IMR-90 (cell line): ENCODE results near the gene EML6. TPM values are rescaled to one million over a fixed set of nuclear protein-coding genes. Genes with fewer than 3 reads are reported as not detected.

ENCODE experiments used
- ATAC-seq: fragments of 200-7000 bp; cut with Tn5 transposase; 2 replicates; pipeline ENCODE4 v1.9.1; 2020; ENCODE audit warnings: low read depth, mild to moderate bottlenecking, moderate library complexity
- BruUV-seq: library from RNA; stranded (reverse); fragments of 400-500 nt; replicated peaks from 2 replicates; lab custom pipeline; 2021; lab: Mats Ljungman, UMichigan
- CTCF ChIA-PET: fragments of 300-600 bp; formaldehyde crosslinking; extraction: SDS; loops from one replicate; lab custom pipeline; 2021; ENCODE audit warnings: antibody characterized with exemption; lab: Yijun Ruan, JAX
- POLR2A ChIA-PET: fragments of 300-600 bp; sonication (Branson Sonifier 250); formaldehyde crosslinking; loops from one replicate; lab custom pipeline; 2022; ENCODE audit warnings: antibody characterized with exemption; ENCODE audit not compliant: unreplicated experiment; lab: Charles Lee
- DNase-seq: peaks from one replicate; pipeline ENCODE4 v3.0.0; 2013
- H2AFZ ChIP-seq: replicated peaks from 2 replicates; pipeline ENCODE3; 2013; ENCODE audit warnings: low read length, mild to moderate bottlenecking; ENCODE audit not compliant: poor library complexity
- H2AK5ac ChIP-seq: 2 replicates; pipeline ENCODE4 v1.6.1; 2013; ENCODE audit warnings: low read depth, low read length, inconsistent platforms
- H2AK9ac ChIP-seq: replicated peaks from 2 replicates; pipeline ENCODE3; 2013; ENCODE audit warnings: mild to moderate bottlenecking, low read depth, low read length, moderate library complexity; ENCODE audit not compliant: poor library complexity
- H2BK120ac ChIP-seq: 2 replicates; pipeline ENCODE4 v1.6.1; 2013; ENCODE audit warnings: low read depth, low read length, inconsistent platforms
- H2BK15ac ChIP-seq: 3 replicates; pipeline ENCODE4 v1.6.1; 2013; ENCODE audit warnings: low read depth, low read length, inconsistent platforms
- H2BK20ac ChIP-seq: 2 replicates; pipeline ENCODE4 v1.6.1; 2013; ENCODE audit warnings: low read depth, mild to moderate bottlenecking, inconsistent platforms, low read length, moderate library complexity
- H2BK5ac ChIP-seq: 2 replicates; pipeline ENCODE4 v1.6.1; 2013; ENCODE audit warnings: mild to moderate bottlenecking, low read depth, low read length, inconsistent platforms; ENCODE audit not compliant: poor library complexity, severe bottlenecking
- H3K14ac ChIP-seq: replicated peaks from 2 replicates; pipeline ENCODE4 v1.6.1; 2013; ENCODE audit warnings: low read depth, low read length, inconsistent platforms
- H3K18ac ChIP-seq: 2 replicates; pipeline ENCODE4 v1.6.1; 2013; ENCODE audit warnings: low read depth, low read length, control low read depth
- H3K23ac ChIP-seq: 2 replicates; pipeline ENCODE4 v1.6.1; 2013; ENCODE audit warnings: low read depth, low read length, inconsistent platforms
- H3K27ac ChIP-seq: 2 replicates; pipeline ENCODE4 v1.5.1; 2013; ENCODE audit warnings: mild to moderate bottlenecking, control low read depth, low read length; ENCODE audit not compliant: insufficient read depth
- H3K27me3 ChIP-seq: 2 replicates; pipeline ENCODE4 v1.6.1; 2013; ENCODE audit warnings: low read length; ENCODE audit not compliant: control insufficient read depth, insufficient read depth
- H3K36me3 ChIP-seq: 2 replicates; pipeline ENCODE4 v1.6.1; 2013; ENCODE audit warnings: low read length, mixed read lengths; ENCODE audit not compliant: control insufficient read depth, insufficient read depth
- H3K4ac ChIP-seq: 2 replicates; pipeline ENCODE4 v1.6.1; 2013; ENCODE audit warnings: low read depth, low read length, inconsistent platforms
- H3K4me1 ChIP-seq: 2 replicates; pipeline ENCODE4 v1.6.1; 2013; ENCODE audit warnings: low read length, mixed read lengths; ENCODE audit not compliant: control insufficient read depth, insufficient read depth
- H3K4me2 ChIP-seq: 2 replicates; pipeline ENCODE4 v1.6.1; 2013; ENCODE audit warnings: low read depth, mild to moderate bottlenecking, control low read depth, low read length, moderate library complexity
- H3K4me3 ChIP-seq: 2 replicates; pipeline ENCODE4 v1.5.1; 2013; ENCODE audit warnings: low read depth, mild to moderate bottlenecking, control low read depth, low read length, moderate library complexity; ENCODE audit not compliant: insufficient read depth
- H3K56ac ChIP-seq: 2 replicates; pipeline ENCODE4 v1.6.1; 2013; ENCODE audit warnings: low read length, inconsistent platforms; ENCODE audit not compliant: insufficient read depth; ENCODE audit errors: extremely low read depth
- H3K79me1 ChIP-seq, 2 experiments: 2 replicates each; pipeline ENCODE4 v1.6.1; 2013; ENCODE audit warnings: low read length in 2 of 2, inconsistent platforms in 1 of 2, low read depth in 1 of 2
- H3K9ac ChIP-seq: 2 replicates; pipeline ENCODE4 v1.6.1; 2013; ENCODE audit warnings: low read depth, low read length, control low read depth
- H3K9me1 ChIP-seq: 2 replicates; pipeline ENCODE4 v1.6.1; 2013; ENCODE audit warnings: low read length, inconsistent platforms; ENCODE audit not compliant: insufficient read depth
- H3K9me3 ChIP-seq: 2 replicates; pipeline ENCODE4 v1.6.1; 2013; ENCODE audit warnings: low read length; ENCODE audit not compliant: control insufficient read depth, insufficient read depth
- H4K20me1 ChIP-seq: 2 replicates; pipeline ENCODE4 v1.6.1; 2013; ENCODE audit warnings: low read length, inconsistent platforms; ENCODE audit not compliant: insufficient read depth
- H4K5ac ChIP-seq: 2 replicates; pipeline ENCODE4 v1.6.1; 2013; ENCODE audit warnings: mild to moderate bottlenecking, low read depth, low read length, control low read depth
- H4K8ac ChIP-seq, 2 experiments: 2 replicates each; pipeline ENCODE4 v1.6.1; 2013; ENCODE audit warnings: low read depth in 2 of 2, low read length in 2 of 2, control low read depth in 1 of 2, inconsistent platforms in 1 of 2
- H4K91ac ChIP-seq: 2 replicates; pipeline ENCODE4 v1.6.1; 2013; ENCODE audit warnings: low read depth, low read length, inconsistent platforms; ENCODE audit not compliant: insufficient read depth
- CHD1 ChIP-seq: IDR thresholded peaks from 2 replicates; pipeline ENCODE4 v1.6.1; 2012; ENCODE audit warnings: low read depth, low read length, improper control_type of control experiment
- CTCF ChIP-seq: conservative IDR thresholded peaks from 2 replicates; pipeline ENCODE4 v1.5.1; 2012; ENCODE audit warnings: mild to moderate bottlenecking, low read depth, low read length, improper control_type of control experiment
- POLR2A ChIP-seq: IDR thresholded peaks from 2 replicates; pipeline ENCODE4 v1.6.1; 2012; ENCODE audit warnings: mild to moderate bottlenecking, low read depth, low read length
- RCOR1 ChIP-seq: IDR thresholded peaks from 2 replicates; pipeline ENCODE4 v1.6.1; 2012; ENCODE audit warnings: mild to moderate bottlenecking, low read length, improper control_type of control experiment; ENCODE audit not compliant: insufficient replicate concordance
- RFX5 ChIP-seq: IDR thresholded peaks from 2 replicates; pipeline ENCODE4 v1.8.0; 2012; ENCODE audit warnings: low read depth, mild to moderate bottlenecking, low read length, moderate library complexity
- SMC3 ChIP-seq: fragments of 150-350 bp; IDR thresholded peaks from 2 replicates; pipeline ENCODE4 v1.6.1; 2016; ENCODE audit warnings: low read depth, mild to moderate bottlenecking, antibody characterized with exemption, low read length, moderate library complexity
- WGBS, 2 experiments: methylation state at CpG; one replicate each; pipeline versions ENCODE4 v1.1.5 to v1.1.7; 2013; ENCODE audit warnings: missing lambda C conversion rate in 2 of 2; ENCODE audit not compliant: insufficient read length in 1 of 2; ENCODE audit errors: extremely low coverage in 2 of 2; 5-methylcytosine and 5-hydroxymethylcytosine counted together
- dilution Hi-C: fragments of 300-500 bp; cut with HindIII; formaldehyde crosslinking; loops from one replicate; pipeline ENCODE4 v1.14.3; 2018; ENCODE audit warnings: low sequenced_read_pairs; ENCODE audit not compliant: unreplicated experiment
- in situ Hi-C: fragments of 300-500 bp; cut with MboI; formaldehyde crosslinking; loops from 3 replicates; pipeline ENCODE4 v1.14.3; 2019; ENCODE audit warnings: low sequenced_read_pairs, inconsistent platforms, mixed read lengths
- intact Hi-C: fragments of 100-400 bp; cut with micrococcal nuclease; formaldehyde crosslinking; loops from 2 replicates; pipeline ENCODE4 v1.10.0; 2022
- polyA plus RNA-seq, 3 experiments: library from polyadenylated mRNA; depleted of rRNA; stranded (reverse); fragments of >200 nt; gene quantifications; 2 replicates each; pipeline ENCODE4 v1.2.3, GENCODE V29; 2012; ENCODE audit warnings: low replicate concordance in 1 of 3
- total RNA-seq: library from RNA; depleted of rRNA; stranded (reverse); fragments of >200 nt; gene quantifications from 2 replicates; pipeline ENCODE4 v1.2.3, GENCODE V29; 2012
- TF ChIP-seq, protein P1 (sequence below): fragments of 150-350 bp; IDR thresholded peaks from 2 replicates; pipeline ENCODE4 v1.6.1; 2016; ENCODE audit warnings: low read depth, mild to moderate bottlenecking, low read length, moderate library complexity, borderline replicate concordance

Gene EML6
- total and polyA plus RNA-seq, 2 of the 4 experiments (the other 2 are of a cell fraction): 0.18 to 0.19 TPM

DNA sequence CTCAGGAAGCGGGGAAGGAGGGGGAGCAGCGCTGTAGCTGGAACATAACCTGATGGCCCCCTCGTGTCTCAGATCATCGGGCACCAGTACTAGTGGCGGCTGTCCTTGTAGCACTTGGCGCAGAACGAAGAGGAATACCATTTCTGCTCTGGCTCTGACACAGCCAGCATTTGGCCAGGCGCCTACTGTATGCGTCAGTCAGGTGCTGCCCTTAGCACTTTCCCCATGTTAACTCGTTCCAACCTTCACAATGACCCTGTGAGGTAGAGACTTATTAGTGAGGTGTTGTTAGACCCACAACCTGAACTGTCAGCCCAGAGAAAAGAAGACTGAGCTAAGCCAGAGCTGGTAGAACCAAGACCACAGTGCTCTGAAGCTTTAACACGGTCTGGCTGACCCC lies 47.7 kb upstream of the EML6 start:
- BruUV-seq: no TSS peak
- POLR2A ChIA-PET: interaction anchor here (0.6 kb wide), 1 partner anchor 504 kb away, joined by 6 read pairs; no protein-coding TSS in a partner anchor
- Histone ChIP-seq H3K27ac (no peak overlapping the region), H3K18ac (no peak overlapping the region), H3K4me2 (no peak overlapping the region), H3K4me1 (peaks cover 11% of the 10 kb centered on the region), H3K9me1 (peaks cover 8% of the 10 kb centered on the region; the same call in 1 of the 2 replicates), H2BK20ac (no peak overlapping the region; the same call in 1 of the 2 replicates), H3K4me3 (no peak overlapping the region), H3K23ac (no peak overlapping the region), H4K20me1 (no peaks in the 10 kb centered on the region), H2BK120ac (no peak overlapping the region), H4K5ac (no peak overlapping the region), H4K91ac (peak overlapping the region; percentile 11; the same call in 1 of the 2 replicates), H2BK5ac (no peak overlapping the region), H3K14ac (0 out of 2 replicates have a peak overlapping the region, but pooled peaks have one; percentile 23), H3K27me3 (no peaks in the 10 kb centered on the region), H3K4ac (peak overlapping the region; percentile 51; the same call in 1 of the 2 replicates), H2AFZ (no peak overlapping the region), H2AK5ac (peak overlapping the region; percentile 57), H2BK15ac (no peak overlapping the region), H4K8ac (no peak overlapping the region), H3K56ac (no peak overlapping the region), H3K79me1 (peaks cover 0 to 3% of the 10 kb centered on the region in 2 experiments; a peak in 2 of 4 replicates), H2AK9ac (no peak overlapping the region), H3K9ac (no peak overlapping the region), H3K9me3 (no peaks in the 10 kb centered on the region), H3K36me3 (peaks cover 2% of the 10 kb centered on the region; the same call in 1 of the 2 replicates)
- in situ Hi-C loops (no loop called here), dilution Hi-C loops (no loop called here), intact Hi-C loops (no loop called here)
- ATAC-seq: no peak
- CTCF ChIA-PET: interaction anchor here (1.7 kb wide), 1 partner anchor 10 kb away, joined by 7 read pairs; no protein-coding TSS in a partner anchor
- 20% methylated on average over 1 of the region's 11 CpGs; no CpG with 5 or more reads in 1 of the 2 experiments for WGBS, 2 experiments
- TF ChIP-seq RCOR1 (no peak), CTCF (no peak), SMC3 (no peak), RFX5 (no peak), CHD1 (no peak), POLR2A (no peak)
- TF ChIP-seq, protein P1, sequence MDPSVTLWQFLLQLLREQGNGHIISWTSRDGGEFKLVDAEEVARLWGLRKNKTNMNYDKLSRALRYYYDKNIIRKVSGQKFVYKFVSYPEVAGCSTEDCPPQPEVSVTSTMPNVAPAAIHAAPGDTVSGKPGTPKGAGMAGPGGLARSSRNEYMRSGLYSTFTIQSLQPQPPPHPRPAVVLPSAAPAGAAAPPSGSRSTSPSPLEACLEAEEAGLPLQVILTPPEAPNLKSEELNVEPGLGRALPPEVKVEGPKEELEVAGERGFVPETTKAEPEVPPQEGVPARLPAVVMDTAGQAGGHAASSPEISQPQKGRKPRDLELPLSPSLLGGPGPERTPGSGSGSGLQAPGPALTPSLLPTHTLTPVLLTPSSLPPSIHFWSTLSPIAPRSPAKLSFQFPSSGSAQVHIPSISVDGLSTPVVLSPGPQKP: no peak
- no peak for DNase-seq
